ENCODE data around the gene FAM209A. TPM values are rescaled to one million over a fixed set of nuclear protein-coding genes. Genes with fewer than 3 reads are reported as not detected.

Gene FAM209A
- total RNA-seq, 2 experiments from 2014 or later, result 0.59 to 0.99 TPM

Other genes with a start within 250 kb of the FAM209A start
- gene FAM210B, start 165.8 kb upstream of the FAM209A start, total RNA-seq, result 1 to 10 TPM; 5.5 to 5.9 TPM
- gene AURKA, start 132.5 kb upstream of the FAM209A start, total RNA-seq, result 100 to 1,000 TPM in 1 of 2 experiments, 10 to 100 TPM in 1; 99.7 to 101 TPM
- 10 to 100 TPM; 53.9 to 56.6 TPM for gene CSTF1, start 132.1 kb upstream of the FAM209A start, total RNA-seq
- gene CASS4, start 112.5 kb upstream of the FAM209A start, total RNA-seq, result 1 to 10 TPM; 7.8 to 8.6 TPM
- gene RTF2, start 56.1 kb upstream of the FAM209A start, total RNA-seq, result 10 to 100 TPM; 81.8 to 83.1 TPM
- gene FAM209B, start 8.5 kb downstream of the FAM209A start, total RNA-seq, result under 1 TPM; 0.63 to 0.93 TPM
- gene TFAP2C, start 104.6 kb downstream of the FAM209A start, total RNA-seq, result not detected

Data from activated CD4-positive, alpha-beta memory T cell treated with anti-CD3 and anti-CD28 coated beads for 36 hours (primary cell).